Dendritic cell treated with granulocyte-macrophage colony-stimulating factor and Interleukin-4, amounts not matched to agents 40 ng/mL and 50 ng/mL, for 4 days (primary cell): Measurements from ENCODE around the gene NOL3.
A peak's percentile ranks its signal among the peaks of the same experiment; 100 is the strongest.

ENCODE experiments used
- H3K27ac Mint-ChIP-seq: one replicate; pipeline ENCODE4 v1.8.0; 2022; ENCODE audit warnings: mild to moderate bottlenecking, mixed read lengths
- H3K27me3 Mint-ChIP-seq: one replicate; pipeline ENCODE4 v1.8.0; 2022; ENCODE audit warnings: mild to moderate bottlenecking, mixed read lengths
- H3K36me3 Mint-ChIP-seq: one replicate; pipeline ENCODE4 v1.8.0; 2022; ENCODE audit warnings: low read depth, mixed read lengths
- H3K4me1 Mint-ChIP-seq: one replicate; pipeline ENCODE4 v1.8.0; 2022; ENCODE audit warnings: low read depth, mixed read lengths
- H3K4me3 Mint-ChIP-seq: one replicate; pipeline ENCODE4 v1.8.0; 2022; ENCODE audit warnings: mild to moderate bottlenecking, moderate library complexity, mixed read lengths
- H3K9me3 Mint-ChIP-seq: one replicate; pipeline ENCODE4 v1.8.0; 2022; ENCODE audit warnings: mixed read lengths
- intact Hi-C: fragments of 100-400 bp; cut with micrococcal nuclease; formaldehyde crosslinking; loops from one replicate; pipeline ENCODE4 v1.15.0; 2022

NOL3 gene

GRCh38 chr16:67184995-67185650 lies 14.8 kb downstream of the NOL3 start:
- Mint-ChIP-seq H3K9me3 (no peaks in the 10 kb centered on the region), H3K27ac (peak overlapping the region; percentile 18), H3K36me3 (no peaks in the 10 kb centered on the region), H3K4me1 (peaks cover 13% of the 10 kb centered on the region), H3K27me3 (peaks cover 24% of the 10 kb centered on the region), H3K4me3 (no peak overlapping the region)
- intact Hi-C loops: loop anchor here (1.0 to 5.0 kb wide), 3 partner anchors 42 to 238 kb away; partner anchors contain the start of gene TMEM208

GRCh38 chr16:67185651-67186134 lies 15.4 kb downstream of the NOL3 start:
- peaks cover 13% of the 10 kb centered on the region for H3K4me1 Mint-ChIP-seq
- H3K27ac Mint-ChIP-seq: peak overlapping the region; percentile 18
- intact Hi-C loops: loop anchor here (1.0 to 5.0 kb wide), 3 partner anchors 41 to 238 kb away; partner anchors contain the start of gene TMEM208
- H3K36me3 Mint-ChIP-seq: no peaks in the 10 kb centered on the region
- H3K27me3 Mint-ChIP-seq: peaks cover 24% of the 10 kb centered on the region
- H3K9me3 Mint-ChIP-seq: no peaks in the 10 kb centered on the region
- no peak overlapping the region for H3K4me3 Mint-ChIP-seq

- no peaks in the 10 kb centered on the region for H3K9me3 Mint-ChIP-seq
Measured at GRCh38 chr16:67186550-67186950, 16.2 kb downstream of the NOL3 start.

GRCh38 chr16:67187175-67187890 lies 17.0 kb downstream of the NOL3 start:
- Mint-ChIP-seq H3K4me3 (no peak overlapping the region), H3K9me3 (no peaks in the 10 kb centered on the region), H3K27ac (no peak overlapping the region), H3K27me3 (peaks cover 24% of the 10 kb centered on the region), H3K4me1 (peaks cover 21% of the 10 kb centered on the region), H3K36me3 (peaks cover 3% of the 10 kb centered on the region)
- intact Hi-C loops: loop anchor here (5.0 kb wide), 1 partner anchor 240 kb away; no protein-coding TSS in a partner anchor

More at GRCh38 chr16:67186550-67186950, 16.2 kb downstream of the NOL3 start:
- H3K4me1 Mint-ChIP-seq: peaks cover 17% of the 10 kb centered on the region
- no peak overlapping the region for H3K27ac Mint-ChIP-seq
- no peak overlapping the region for H3K4me3 Mint-ChIP-seq
- peaks cover 24% of the 10 kb centered on the region for H3K27me3 Mint-ChIP-seq
- intact Hi-C loops: loop anchor here (5.0 kb wide), 1 partner anchor 239 kb away; no protein-coding TSS in a partner anchor
- no peaks in the 10 kb centered on the region for H3K36me3 Mint-ChIP-seq

- Mint-ChIP-seq H3K4me3 (no peak overlapping the region), H3K4me1 (peaks cover 30% of the 10 kb centered on the region)
Measured at GRCh38 chr16:67188323-67188722, 18.0 kb downstream of the NOL3 start.

GRCh38 chr16:67188798-67189197 lies 18.5 kb downstream of the NOL3 start:
- H3K27ac Mint-ChIP-seq: no peak overlapping the region
- no peak overlapping the region for H3K4me3 Mint-ChIP-seq
- peaks cover 15% of the 10 kb centered on the region for H3K36me3 Mint-ChIP-seq
- H3K4me1 Mint-ChIP-seq: peaks cover 35% of the 10 kb centered on the region
- H3K9me3 Mint-ChIP-seq: no peaks in the 10 kb centered on the region
- intact Hi-C loops: loop anchor here (5.0 kb wide), 1 partner anchor 241 kb away; no protein-coding TSS in a partner anchor
- H3K27me3 Mint-ChIP-seq: peaks cover 24% of the 10 kb centered on the region

More at GRCh38 chr16:67188323-67188722, 18.0 kb downstream of the NOL3 start:
- H3K9me3 Mint-ChIP-seq: no peaks in the 10 kb centered on the region
- peaks cover 24% of the 10 kb centered on the region for H3K27me3 Mint-ChIP-seq
- no peak overlapping the region for H3K27ac Mint-ChIP-seq
- H3K36me3 Mint-ChIP-seq: peaks cover 10% of the 10 kb centered on the region
- intact Hi-C loops: loop anchor here (5.0 kb wide), 1 partner anchor 241 kb away; no protein-coding TSS in a partner anchor

- intact Hi-C loops: no loop called here
- peaks cover 41% of the 10 kb centered on the region for H3K4me1 Mint-ChIP-seq
- H3K9me3 Mint-ChIP-seq: no peaks in the 10 kb centered on the region
- H3K4me3 Mint-ChIP-seq: no peak within 1 kb of the TSS
- H3K27me3 Mint-ChIP-seq: peaks cover 17% of the 10 kb centered on the region
- H3K36me3 Mint-ChIP-seq: peaks cover 27% of the 10 kb centered on the region
- H3K27ac Mint-ChIP-seq: no peak within 1 kb of the TSS
Measured at GRCh38 chr16:67190041-67190440, 19.7 kb downstream of the NOL3 start, which contains the start of gene EXOC3L1. TSS of gene EXOC3L1 (minus strand) at chr16:67190136. CDS start at chr16:67189676, 460 bp downstream.

GRCh38 chr16:67190448-67191399 lies 20.4 kb downstream of the NOL3 start:
- Mint-ChIP-seq H3K4me1 (peaks cover 37% of the 10 kb centered on the region), H3K27me3 (peaks cover 11% of the 10 kb centered on the region), H3K36me3 (peaks cover 34% of the 10 kb centered on the region), H3K27ac (no peak overlapping the region), H3K9me3 (no peaks in the 10 kb centered on the region), H3K4me3 (no peak overlapping the region)
- intact Hi-C loops: no loop called here

- intact Hi-C loops: no loop called here
- Mint-ChIP-seq H3K4me1 (peaks cover 44% of the 10 kb centered on the region), H3K27me3 (peaks cover 6% of the 10 kb centered on the region), H3K4me3 (peak overlapping the region; percentile 83), H3K9me3 (no peaks in the 10 kb centered on the region), H3K36me3 (peaks cover 42% of the 10 kb centered on the region), H3K27ac (no peak overlapping the region)
Measured at GRCh38 chr16:67191411-67191994, 21.2 kb downstream of the NOL3 start.

GRCh38 chr16:67191995-67192681 lies 21.8 kb downstream of the NOL3 start, which contains the start of gene E2F4:
TSS of gene E2F4 (plus strand) at chr16:67192155. CDS start at chr16:67192228, 73 bp downstream.
- H3K4me1 Mint-ChIP-seq: peaks cover 50% of the 10 kb centered on the region

GRCh38 chr16:67192781-67193361 lies 22.5 kb downstream of the NOL3 start:
- Mint-ChIP-seq H3K9me3 (no peaks in the 10 kb centered on the region), H3K4me1 (peaks cover 58% of the 10 kb centered on the region), H3K4me3 (peak overlapping the region; percentile 83), H3K27me3 (no peaks in the 10 kb centered on the region), H3K27ac (peak overlapping the region; percentile 79), H3K36me3 (peaks cover 56% of the 10 kb centered on the region)
- intact Hi-C loops: loop anchor here (2.0 kb wide), 1 partner anchor 34 kb away; the partner anchor contains the start of gene TMEM208

More at GRCh38 chr16:67191995-67192681, 21.8 kb downstream of the NOL3 start, which contains the start of gene E2F4:
- Mint-ChIP-seq H3K27ac (peak within 1 kb of the TSS; percentile 79), H3K9me3 (no peaks in the 10 kb centered on the region), H3K36me3 (peaks cover 48% of the 10 kb centered on the region), H3K27me3 (peaks cover under 1% of the 10 kb centered on the region), H3K4me3 (peak within 1 kb of the TSS; percentile 83)
- intact Hi-C loops: loop anchor here (2.0 kb wide), 1 partner anchor 35 kb away; the partner anchor contains the start of gene TMEM208

GRCh38 chr16:67193536-67193935 lies 23.2 kb downstream of the NOL3 start:
- intact Hi-C loops: loop anchor here (2.0 kb wide), 1 partner anchor 33 kb away; the partner anchor contains the start of gene TMEM208
- Mint-ChIP-seq H3K9me3 (no peaks in the 10 kb centered on the region), H3K36me3 (peaks cover 62% of the 10 kb centered on the region), H3K27me3 (no peaks in the 10 kb centered on the region), H3K4me3 (peak overlapping the region; percentile 83), H3K4me1 (peaks cover 64% of the 10 kb centered on the region), H3K27ac (peak overlapping the region; percentile 79)
